Bronchial epithelial cell (primary cell): ENCODE data around the gene TNFSF11. TPM values are rescaled to one million over a fixed set of nuclear protein-coding genes. Genes with fewer than 3 reads are reported as not detected.

Source experiments
- DNase-seq: peaks from one replicate; pipeline ENCODE4 v3.0.0-alpha.2; 2010; ENCODE audit warnings: low read depth
- FAIRE-seq: peaks from 2 replicates; lab custom pipeline; 2011; peaks lifted over from hg19 to GRCh38; lab: Jason Lieb, UNC
- H3K27me3 ChIP-seq: 2 replicates; pipeline ENCODE4 v1.5.1; 2011; ENCODE audit warnings: low read length; ENCODE audit not compliant: control insufficient read depth, insufficient read depth
- H3K36me3 ChIP-seq: 2 replicates; pipeline ENCODE4 v1.5.1; 2011; ENCODE audit warnings: low read length; ENCODE audit not compliant: control insufficient read depth, insufficient read depth
- H3K4me3 ChIP-seq: 2 replicates; pipeline ENCODE4 v1.5.1; 2011; ENCODE audit warnings: mild to moderate bottlenecking, low read depth, low read length, control low read depth
- total RNA-seq: library from RNA; depleted of rRNA; stranded (reverse); fragments of >200 nt; gene quantifications from 2 replicates; pipeline ENCODE4 v1.2.1, GENCODE V29; 2014
- TF ChIP-seq, protein P1 (sequence below): IDR thresholded peaks from 2 replicates; pipeline ENCODE4 v1.5.1; 2011; ENCODE audit warnings: mild to moderate bottlenecking, moderate library complexity, low read length, control low read depth, inconsistent platforms; ENCODE audit not compliant: insufficient read depth, severe bottlenecking

TNFSF11 gene
- total RNA-seq, 1 donor from 2014 or later = under 0.01 TPM

DNA sequence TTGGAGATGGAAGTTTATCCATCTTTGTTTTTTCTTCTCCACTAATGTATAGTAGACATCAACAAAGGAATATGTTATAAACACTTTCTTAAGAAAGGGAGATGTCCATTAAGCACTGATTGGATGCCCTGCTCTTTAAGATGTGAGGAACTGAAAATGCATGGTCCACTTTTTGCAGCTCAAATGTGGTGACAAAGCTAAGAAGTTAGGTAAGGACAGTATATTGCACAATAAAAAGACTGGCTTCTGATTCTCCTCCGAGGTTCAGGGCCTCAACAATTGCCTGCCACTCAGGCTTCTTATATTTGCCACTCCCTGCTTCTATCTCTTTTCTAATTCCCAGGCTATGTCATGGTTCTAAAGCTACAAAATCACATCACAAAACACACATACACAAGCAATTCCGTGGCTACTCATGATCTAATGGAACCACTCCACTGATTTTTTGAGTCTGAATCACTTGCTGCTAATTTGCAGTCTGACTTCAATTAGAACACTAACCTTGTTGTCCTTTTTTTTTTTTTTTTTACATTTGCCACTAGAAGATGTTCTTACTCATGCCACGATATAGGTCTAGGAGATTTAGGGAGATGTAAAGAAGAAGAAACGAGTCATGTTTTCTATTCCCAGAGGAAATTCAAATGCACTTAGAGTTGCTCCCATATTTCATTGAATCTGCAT, 29.6 kb upstream of the TNFSF11 start:
- TF ChIP-seq, protein P1, sequence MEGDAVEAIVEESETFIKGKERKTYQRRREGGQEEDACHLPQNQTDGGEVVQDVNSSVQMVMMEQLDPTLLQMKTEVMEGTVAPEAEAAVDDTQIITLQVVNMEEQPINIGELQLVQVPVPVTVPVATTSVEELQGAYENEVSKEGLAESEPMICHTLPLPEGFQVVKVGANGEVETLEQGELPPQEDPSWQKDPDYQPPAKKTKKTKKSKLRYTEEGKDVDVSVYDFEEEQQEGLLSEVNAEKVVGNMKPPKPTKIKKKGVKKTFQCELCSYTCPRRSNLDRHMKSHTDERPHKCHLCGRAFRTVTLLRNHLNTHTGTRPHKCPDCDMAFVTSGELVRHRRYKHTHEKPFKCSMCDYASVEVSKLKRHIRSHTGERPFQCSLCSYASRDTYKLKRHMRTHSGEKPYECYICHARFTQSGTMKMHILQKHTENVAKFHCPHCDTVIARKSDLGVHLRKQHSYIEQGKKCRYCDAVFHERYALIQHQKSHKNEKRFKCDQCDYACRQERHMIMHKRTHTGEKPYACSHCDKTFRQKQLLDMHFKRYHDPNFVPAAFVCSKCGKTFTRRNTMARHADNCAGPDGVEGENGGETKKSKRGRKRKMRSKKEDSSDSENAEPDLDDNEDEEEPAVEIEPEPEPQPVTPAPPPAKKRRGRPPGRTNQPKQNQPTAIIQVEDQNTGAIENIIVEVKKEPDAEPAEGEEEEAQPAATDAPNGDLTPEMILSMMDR = no peak
- FAIRE-seq (no peak), DNase-seq (peak; percentile 23)
- Histone ChIP-seq H3K36me3 (no peaks in the 10 kb centered on the region), H3K27me3 (no peaks in the 10 kb centered on the region), H3K4me3 (no peak overlapping the region)

DNA sequence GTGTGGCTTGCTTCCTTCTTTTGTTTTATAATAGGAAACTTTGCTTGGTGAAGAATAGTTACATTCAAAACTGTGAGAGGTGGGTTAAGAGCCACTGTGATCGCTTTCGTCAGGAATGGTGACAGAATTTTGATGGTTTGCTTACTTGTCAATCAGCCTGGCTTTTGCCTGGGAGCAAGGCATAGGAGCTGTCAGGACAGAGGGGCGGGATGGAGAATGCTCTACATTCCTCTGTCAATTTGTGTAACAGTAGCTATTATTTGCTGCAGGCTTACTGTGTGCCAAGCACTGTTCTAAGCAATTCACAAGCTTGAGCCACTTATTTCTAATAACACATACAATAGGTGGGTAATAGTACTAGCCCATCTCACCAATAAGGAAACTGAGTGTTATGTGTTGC, 28.1 kb upstream of the TNFSF11 start:
- FAIRE-seq (no peak), DNase-seq (no peak)
- no peak overlapping the region for H3K4me3 ChIP-seq
- TF ChIP-seq, protein P1 = no peak
- no peaks in the 10 kb centered on the region for H3K36me3 ChIP-seq
- no peaks in the 10 kb centered on the region for H3K27me3 ChIP-seq

DNA sequence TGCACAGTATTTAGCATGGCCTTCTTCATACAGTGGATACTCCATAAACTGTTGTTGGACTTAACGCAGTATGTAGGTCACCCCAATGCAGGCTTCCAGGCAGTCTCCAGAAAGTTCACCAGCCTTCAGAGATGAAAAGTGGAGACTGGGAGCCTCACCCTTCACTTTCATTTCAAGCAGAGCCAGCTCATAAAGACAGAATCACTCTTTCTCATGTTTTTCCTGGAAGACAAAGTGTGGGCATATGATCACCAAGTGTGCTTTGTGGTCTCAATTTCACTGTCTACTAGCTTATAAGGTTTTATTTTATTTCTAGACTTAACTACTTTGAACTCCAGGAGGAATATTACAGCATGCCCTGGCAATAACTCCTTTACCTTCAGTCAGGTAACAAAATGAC, 26.3 kb upstream of the TNFSF11 start:
- TF ChIP-seq, protein P1 = no peak
- DNase-seq (no peak), FAIRE-seq (no peak)
- H3K4me3 ChIP-seq = no peak overlapping the region
- H3K36me3 ChIP-seq = no peaks in the 10 kb centered on the region
- H3K27me3 ChIP-seq = no peaks in the 10 kb centered on the region

DNA sequence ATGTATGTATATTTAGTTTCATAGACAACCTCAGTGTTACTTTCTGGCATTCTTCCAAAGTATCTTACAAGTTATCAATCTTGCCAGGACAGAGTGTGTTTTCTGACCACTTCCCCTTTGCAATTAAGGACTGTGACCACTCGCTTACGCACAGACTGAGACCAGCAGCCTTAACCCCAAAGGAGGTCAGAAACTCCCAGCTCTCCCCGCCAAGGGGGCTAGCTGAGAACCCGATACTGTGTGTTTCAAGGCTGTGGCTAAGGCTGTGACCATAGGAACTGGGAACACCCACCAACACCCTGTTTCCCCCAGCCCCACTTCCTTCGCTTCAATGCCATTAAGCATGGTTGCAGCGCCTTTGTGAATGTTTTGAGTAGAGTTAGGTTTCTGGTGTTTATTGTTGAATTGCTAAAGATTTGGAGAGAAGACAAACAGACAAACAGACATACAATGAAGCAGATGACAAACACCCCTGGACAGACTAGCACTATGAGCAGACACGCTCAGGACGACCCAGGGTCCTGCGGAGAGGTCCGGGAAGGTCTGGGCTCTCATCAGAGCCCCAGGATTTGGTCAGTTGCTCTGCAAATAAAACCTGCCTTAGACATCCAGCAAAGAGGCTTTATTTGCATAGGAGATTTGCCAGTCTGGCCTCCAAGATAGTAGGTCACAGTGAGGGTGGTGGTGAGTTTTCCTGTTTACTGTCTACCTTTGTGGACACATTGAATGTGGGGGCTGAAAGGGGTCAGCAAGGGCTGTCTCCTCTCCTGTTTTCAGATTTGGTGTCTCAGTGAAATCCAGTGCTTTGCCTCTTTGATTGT, 25.0 kb upstream of the TNFSF11 start:
- FAIRE-seq = peak; percentile 86

DNA sequence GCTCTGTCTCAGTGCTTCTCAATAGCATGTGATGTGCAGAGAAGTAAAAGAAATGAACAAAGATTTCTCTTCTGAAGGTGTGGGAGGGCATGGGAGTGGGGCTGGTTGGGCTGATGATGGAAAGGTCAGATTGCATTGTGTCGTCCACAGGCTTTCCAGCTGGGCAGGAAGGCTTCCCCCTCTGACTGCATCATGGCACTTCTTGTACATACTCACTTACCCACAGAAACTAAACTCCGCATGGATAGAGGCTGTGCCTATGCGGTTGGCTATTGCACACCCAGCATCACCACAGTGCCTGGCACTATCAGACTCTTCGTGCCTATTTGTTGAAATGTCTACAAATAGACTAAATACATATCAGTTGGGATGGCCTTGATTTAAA, 24.4 kb upstream of the TNFSF11 start:
- FAIRE-seq (peak; percentile 36), DNase-seq (no peak)
- no peaks in the 10 kb centered on the region for H3K27me3 ChIP-seq
- TF ChIP-seq, protein P1 = no peak
- H3K36me3 ChIP-seq = no peaks in the 10 kb centered on the region
- H3K4me3 ChIP-seq = no peak overlapping the region

More for the DNA sequence above, 25.0 kb upstream of the TNFSF11 start:
- no peak for DNase-seq
- H3K27me3 ChIP-seq = no peaks in the 10 kb centered on the region
- TF ChIP-seq, protein P1 = no peak
- H3K4me3 ChIP-seq = no peak overlapping the region
- no peaks in the 10 kb centered on the region for H3K36me3 ChIP-seq
